HG03469 (cell line): ENCODE results near the gene SLFNL1.

Experiments used
- ATAC-seq: cut with Tn5 transposase; IDR thresholded peaks from one replicate; pipeline ENCODE4 v1.9.1; 2021; ENCODE audit warnings: mild to moderate bottlenecking, moderate library complexity, moderate number of reproducible peaks; ENCODE audit not compliant: unreplicated experiment

Gene SLFNL1

DNA sequence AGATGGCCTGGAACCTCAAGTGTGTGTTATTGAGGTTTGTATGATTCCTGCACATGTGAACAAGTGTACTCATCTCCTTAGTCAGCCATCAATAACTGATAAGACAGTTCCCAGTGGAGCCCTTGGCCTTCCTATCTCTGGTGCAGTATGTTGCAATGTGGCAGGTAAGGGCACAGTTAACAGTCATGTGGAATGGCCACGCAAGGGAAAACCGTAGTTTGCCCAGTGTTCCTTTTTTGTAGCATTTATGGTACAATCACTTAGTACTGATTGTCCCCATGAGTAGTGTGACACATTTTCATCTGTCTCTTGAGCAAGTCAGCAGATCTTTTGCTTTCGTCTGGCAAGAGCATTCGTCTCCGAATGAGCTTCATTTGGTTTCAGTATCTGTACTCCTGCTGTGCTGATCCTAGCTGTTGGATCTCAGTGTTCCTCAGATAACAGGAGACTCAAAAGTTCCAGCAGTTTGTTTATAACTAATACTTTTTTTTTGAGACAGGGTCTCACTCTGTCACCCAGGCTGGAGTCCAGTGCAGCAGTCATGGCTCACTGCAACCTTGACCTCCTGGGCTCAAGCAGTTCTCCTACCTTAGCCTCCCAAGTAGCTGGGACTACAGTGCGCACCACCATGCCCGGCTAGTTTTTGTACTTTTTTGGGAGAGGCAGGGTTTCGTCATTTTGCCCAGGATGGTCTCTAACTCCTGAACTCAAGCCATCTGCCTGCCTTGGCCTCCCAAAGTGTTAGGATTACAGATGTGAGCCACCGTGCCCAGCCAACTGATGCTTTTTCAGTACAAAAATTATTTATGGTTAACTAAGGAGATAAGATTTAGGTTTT is 33.9 kb downstream of the SLFNL1 start:
- no peak for ATAC-seq

DNA sequence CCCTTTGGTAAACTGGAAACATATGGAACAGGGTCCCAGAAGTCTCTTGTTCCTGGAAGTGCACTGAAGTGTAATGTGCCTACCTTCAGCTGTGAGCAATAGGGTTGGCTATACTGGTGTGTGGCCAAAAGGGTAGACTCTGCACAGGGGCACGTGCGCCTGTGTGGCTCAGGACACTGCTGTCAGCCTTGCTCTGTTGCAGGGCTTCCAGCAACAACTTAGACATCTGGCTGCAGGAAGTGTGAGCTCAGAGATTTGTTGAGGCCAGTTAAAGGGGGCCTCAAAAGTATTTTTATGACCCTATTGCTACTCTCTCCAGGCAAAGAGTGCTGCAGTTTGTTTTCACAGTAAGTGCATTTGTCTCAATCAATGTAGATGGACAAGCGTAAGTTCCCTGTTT is 34.6 kb downstream of the SLFNL1 start:
- no peak for ATAC-seq

DNA sequence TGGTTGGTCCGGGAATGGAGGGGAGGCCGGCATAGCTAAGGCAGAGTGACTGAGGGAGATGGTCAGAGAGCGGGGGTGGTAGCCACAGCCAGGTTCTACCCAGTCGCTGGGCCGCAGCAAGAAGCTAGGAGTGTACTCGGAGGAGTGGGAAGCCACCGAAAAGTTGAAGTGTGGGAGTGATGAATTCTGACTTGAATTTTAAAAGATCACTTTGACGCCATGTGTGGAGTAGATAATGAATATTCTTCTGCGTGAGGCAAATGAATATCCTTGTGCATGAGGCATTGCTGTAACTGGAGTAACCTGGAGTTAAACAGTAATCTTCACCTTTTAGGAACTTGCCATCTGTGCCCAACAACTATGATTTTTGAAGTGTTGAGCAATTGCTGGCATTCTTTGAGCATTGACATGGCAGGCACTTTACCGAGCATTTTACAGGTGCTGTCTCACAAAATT is 35.2 kb downstream of the SLFNL1 start:
- ATAC-seq, result no peak

DNA sequence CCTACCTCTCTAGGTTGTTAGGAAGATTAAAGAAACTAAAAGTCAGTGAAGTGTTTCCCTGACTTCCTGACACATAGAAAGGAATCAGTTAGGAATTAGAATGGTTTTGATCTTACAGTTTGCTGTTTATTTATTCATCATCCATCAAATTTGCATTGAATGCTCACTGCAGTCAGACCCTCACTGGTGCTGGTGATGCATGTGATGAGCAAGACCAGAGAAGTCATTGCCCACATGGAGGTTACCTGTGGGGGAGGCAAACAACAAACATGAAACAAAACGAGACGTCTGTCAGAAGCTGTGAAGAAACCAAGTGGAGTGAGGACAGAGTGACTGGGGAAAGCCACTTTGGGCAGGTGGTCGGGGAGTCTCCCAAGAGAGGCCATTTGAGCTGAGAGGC is 35.6 kb downstream of the SLFNL1 start:
- no peak for ATAC-seq

DNA sequence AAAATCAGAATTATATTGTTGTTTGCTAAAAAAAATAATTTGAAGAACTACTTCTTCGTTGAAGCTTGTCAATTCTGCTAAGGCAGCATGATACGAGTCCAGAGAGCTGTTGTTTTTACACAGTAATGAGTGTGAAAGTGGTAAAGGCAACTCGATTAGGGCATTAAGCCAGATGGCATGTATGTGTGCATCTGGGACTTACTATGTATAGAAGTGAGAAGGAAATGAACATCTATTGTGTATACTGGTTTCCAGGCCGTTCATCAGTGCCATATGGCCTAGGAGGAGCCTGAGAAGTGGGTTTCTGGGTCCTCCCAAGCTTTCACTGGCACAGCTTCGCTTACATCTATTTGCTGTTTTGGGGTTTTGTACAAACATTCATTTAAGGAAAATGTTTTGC is 36.4 kb downstream of the SLFNL1 start:
- no peak for ATAC-seq

DNA sequence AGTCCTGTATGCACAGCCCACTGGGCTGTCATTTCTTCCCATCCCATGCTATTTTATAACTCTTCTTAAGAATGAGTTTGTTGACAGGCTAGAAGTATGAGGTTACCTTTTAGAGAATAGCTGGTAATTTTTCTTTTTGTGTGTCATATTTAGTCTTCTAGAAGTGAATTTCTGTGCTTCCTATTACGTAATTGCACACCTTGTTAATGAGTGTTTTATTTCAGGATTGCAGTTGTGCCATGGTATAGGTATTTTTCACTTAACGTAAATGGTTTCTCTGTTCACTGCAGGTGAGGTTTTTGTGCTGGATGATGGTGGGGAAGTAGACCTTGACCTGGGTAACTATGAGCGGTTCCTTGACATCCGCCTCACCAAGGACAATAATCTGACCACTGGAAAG is 37.0 kb downstream of the SLFNL1 start:
- ATAC-seq, result no peak

DNA sequence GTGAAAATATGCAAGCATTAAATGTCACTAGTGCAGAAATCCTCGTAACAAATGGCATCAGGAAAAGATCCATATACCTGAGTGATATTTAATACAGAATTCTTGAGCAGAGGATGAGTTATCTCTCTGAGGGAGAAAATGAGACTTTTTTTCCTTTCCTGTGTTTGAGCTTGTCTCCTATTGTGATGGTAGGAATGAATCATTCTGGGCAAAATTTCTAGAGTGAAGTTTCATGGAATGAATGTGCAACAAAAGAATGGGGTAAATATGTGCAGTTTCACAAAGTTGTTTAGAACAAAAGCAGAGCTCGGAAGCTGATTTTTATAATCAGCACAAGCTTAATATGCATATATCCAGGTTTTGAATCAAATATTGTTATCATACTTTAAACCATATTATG is 37.5 kb downstream of the SLFNL1 start:
- ATAC-seq, result no peak

DNA sequence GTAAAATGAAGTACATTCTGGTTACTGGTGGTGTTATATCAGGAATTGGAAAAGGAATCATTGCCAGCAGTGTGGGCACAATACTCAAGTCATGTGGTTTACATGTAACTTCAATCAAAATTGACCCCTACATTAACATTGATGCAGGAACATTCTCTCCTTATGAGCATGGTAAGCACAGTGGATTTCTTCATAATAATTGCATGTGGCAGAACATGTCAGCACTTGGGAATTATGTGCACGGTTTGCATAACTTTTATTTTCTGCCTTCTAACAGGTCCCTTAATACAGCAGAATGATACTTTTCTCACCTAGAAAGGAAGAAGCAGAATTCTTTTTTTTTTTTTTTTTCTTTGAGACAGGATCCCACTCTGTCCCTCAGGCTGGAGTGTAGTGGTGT is 38.2 kb downstream of the SLFNL1 start:
- no peak for ATAC-seq

DNA sequence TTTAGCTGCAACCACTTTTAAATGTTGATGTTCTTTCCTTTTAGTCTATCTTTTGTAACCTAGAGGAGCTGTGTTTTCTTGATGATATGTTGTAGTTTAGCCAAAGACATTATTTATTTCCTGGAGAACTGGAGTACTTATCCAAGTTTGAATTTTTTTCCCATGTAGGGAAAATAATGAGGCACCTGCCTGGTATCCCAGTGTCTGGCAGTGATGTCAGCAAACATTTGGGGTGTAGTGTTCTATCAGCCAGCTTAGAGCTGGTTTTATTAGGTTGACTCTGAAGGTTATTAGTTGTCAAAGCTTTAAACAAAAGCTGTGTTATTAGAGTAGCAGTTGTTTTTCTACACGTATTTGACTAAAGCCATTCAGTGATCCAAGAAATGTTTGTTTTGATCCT is 38.8 kb downstream of the SLFNL1 start:
- no peak for ATAC-seq

DNA sequence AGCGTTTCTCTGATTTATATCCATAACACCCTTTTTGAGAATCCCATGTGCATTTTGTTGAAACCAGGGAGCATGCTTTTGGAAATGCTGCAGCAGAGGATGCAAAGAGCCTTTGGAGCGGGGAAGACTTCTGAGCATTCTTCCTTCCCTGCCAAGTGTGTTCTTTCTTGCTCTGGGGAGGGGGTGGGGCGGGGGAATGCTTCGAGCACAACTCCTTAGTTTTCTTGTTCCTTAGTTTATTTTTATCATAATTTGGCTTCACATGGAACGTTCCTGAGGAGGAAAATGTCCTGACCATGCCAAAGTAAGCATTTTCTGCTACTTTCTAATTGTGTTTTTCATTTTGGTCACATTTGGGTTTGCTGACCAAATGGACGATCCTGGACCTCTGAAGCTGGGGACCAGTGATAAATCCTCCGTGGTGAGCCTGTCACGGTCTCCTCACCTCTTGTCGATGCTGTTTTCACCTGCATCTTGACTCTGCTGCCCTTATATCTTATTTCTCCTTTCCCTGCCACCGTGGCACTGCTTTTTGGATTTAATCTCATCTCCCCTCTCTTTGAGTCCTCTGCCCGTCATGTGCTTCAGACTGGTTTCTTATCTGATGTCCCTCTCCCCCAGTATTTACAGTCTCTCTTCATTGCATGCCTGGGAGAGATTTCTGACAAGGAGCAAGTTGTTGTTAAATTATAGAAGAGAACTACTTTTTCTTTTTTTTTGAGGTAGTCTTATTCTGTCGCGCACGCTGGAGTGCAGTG is 39.7 kb downstream of the SLFNL1 start:
- no peak for ATAC-seq

DNA sequence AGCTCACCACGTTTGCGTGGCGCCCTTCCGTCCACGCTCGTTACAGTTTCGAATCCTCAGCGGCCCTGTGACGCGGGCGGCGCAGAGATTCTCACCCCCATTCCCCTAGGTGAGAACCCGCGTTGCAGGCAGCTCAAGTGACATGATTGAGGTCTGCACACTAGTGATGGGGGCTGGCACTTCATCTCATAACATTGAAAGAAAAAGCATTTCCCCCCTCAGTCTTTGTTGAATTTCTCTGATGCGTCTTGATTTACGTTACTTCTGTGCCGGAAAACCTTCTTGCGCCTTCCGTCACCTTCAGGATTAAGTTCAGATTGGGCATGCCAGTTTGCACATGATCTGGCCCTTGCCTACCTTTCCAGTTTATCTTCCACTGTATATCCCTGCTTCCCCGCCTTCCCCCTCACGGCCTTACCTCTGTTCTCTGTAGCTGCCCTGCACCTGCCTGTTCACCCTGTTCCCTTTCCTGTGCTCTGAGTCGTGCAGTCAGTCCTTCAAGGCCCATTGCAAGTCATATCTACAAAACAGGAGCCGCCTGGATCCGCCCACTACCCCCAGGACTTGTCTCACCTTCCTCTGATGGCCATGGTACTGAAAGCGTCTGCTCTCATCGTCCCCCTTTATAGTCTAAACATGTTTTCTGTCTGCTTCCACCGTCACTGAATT is 40.9 kb downstream of the SLFNL1 start:
- ATAC-seq, result no peak

DNA sequence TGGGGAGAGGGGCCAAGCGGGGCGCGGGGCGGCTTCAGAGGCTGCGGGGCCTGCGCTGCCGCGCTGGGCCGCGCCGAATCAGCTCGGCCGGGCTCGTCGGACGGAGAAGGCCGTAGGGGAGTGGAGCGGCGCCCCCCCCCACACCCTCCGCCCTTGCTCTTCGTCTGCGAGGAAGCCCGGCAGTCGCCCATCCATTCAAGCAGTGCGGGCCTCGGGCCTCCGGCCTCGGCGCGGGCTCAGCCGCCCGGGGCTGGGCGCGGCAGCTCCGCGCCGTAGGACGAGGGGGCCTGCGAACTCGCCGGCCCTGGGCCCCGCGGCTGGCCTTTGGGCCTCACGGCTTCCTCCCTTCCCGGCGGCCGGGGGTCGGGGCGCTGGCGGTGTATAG is 41.5 kb downstream of the SLFNL1 start:
- peak; percentile 10 for ATAC-seq

DNA sequence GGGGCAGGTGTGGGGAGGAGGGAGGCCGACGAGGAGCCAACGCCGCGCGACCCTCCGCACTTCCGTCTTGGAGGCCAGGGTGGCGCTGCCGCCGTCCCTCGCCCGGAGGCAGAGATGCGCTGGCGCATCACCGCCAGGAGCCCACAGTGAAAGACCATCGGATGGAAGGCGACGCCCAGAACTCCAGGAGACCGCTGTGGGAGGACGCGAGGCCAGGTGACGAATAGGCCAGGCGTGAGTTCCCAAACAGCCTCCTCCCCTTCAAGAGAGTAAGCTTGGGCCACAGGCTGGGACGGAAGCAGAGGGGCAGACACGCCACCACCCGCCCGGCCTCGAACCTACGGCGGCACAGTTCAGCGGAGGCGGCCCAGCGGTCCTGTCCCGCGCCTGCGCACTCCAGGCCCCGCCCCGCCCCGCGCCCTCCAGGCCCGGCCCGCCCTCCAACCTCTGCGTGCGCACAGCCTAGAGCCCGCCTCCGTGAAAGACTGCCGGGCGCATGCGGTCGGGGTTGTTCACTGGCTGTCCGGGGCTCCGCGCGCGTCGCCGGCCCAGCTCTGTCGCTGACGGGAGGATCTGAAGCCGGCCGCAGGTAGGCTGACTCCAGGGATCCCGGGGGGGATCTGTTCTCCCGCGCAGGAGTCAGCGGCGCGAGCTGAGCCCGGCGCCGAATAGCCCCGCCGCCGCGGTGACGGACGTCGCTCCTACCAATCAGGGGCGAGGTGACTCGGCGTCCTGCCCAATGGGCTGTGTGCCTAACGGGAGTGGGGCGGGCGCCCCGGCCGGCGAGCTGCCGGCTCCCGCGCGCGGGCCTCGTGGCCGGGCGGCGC is 42.1 kb downstream of the SLFNL1 start, which contains the start of gene CTPS1:
Gene CTPS1 (plus strand): TSS at position 456 of the 827 bp plus-strand sequence. CDS start 3,595 bp downstream, outside the sequence.
- ATAC-seq, result peak; percentile 71

DNA sequence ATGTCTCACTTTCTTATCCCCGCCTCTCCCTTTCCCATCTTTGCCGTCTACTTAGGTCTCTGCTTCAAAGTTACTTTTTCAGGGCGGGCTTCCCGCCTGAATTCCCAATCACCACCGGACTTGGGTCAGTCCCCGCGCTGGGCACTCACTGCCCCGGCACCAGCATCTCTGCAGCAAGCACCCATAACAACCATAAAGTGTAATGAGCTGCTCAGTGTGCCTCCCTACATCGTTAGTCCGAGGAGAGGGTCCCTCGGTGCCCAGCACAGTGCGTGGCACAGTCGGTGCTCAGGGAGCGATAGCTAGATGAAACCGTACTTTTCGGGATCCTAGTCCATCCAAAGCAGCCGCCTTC is 42.7 kb downstream of the SLFNL1 start:
- no peak for ATAC-seq

DNA sequence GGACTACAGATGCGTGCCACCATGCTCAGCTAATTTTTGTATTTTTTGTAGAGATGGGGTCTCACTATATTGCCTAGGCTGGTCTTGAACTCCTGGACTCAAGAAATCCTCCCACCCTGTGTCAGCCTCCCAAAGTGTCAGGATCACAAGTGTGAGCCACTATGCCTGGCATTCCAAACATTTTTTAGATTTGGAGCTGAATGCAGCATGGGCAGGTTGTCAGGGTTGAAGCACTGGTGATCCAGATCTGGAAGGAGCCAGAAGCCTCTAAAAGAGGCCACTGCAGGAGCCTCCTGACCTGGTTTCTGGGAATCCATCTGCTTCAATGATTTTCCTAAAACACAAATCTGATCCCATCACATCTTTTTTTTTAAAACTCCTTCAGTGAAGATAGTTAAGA is 43.8 kb downstream of the SLFNL1 start:
- no peak for ATAC-seq

DNA sequence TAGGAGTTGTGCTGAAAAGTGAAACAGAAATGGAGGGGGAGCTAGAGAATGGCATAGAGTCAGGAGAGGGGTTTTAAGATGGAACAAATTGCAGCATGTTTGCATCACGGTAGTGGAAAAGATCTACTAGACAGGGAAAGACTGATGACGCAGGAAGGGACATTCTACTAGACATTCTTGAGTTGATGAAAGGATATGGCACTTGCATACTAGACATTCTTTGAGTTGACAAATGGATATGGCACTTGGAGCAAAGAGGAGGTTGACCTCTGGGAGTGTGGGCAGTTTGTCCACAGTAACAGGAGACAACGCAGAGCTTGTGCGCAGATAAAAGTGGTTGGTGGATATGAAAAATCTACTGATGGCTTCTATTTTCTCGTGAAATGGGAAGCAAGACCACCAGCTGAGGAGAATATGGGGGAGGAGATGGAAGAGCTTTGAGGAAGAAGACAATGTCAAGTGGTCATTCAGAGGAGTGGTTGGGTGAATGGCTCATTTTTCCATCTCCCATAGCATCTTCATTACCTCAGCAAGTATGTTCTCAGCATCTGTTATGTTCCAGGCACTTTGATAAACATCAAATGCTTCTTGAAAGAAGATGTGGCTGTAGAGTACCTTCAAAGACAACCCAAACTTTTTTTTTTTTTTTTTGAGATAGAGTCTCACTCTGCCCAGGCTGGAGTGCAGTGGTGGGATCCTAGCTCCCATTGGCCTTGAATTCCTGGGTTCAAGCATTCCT is 44.4 kb downstream of the SLFNL1 start:
- no peak for ATAC-seq

DNA sequence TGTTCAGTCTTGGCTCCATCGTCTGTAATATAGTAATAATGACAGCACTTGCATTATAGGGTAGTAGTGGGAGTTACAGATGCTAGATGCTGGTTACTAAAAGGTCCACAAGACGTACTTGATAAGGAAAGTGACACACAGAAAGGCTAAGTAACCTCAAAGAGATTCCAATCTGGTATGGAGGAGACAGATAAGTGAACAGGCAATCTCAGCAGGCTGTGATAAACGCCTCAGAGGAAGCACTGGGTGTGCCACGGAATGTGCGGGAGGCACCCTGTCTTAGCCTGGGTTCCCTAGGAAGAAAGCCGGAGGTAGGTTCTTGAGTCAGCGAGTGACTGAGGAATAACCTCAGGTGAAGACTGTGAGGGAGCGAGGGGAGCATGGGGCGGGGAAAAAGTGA is 46.6 kb downstream of the SLFNL1 start:
- ATAC-seq, result no peak

DNA sequence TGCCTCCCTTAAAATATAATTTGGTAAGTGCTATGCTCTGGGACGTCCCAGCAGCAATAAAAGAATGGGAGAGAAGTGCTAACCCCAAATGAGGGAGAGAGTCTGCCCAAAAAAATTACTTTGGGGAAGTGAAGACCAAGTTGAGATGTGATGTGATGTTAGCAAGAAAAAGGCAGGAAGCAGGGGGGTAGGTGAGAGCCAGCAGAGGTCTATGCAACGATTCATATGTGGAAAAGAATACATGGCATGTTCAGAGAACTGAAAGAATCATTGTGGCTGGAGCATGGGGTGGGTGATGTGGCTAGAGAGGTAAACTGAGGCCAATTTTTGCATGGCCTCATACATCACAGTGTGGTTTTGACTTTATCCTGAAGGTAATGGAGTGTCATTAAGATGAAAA is 47.6 kb downstream of the SLFNL1 start:
- ATAC-seq, result no peak

DNA sequence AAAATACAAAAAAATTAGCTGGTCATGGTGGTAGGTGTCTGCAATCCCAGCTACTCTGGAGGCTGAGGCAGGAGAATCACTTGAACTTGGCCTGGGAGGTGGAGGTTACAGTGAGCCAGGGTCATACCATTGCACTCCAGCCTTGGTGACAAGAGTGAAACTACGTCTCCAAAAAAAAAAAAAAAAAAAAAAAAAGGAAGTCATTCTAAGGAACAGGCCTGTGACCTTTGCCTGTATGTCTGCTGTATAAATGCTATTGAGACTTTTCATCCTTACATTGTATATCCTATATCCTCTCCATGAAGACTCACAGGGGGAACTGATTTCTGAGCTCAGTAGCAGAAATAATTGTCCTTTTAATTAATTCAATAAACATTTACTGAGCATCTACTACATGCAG is 49.6 kb downstream of the SLFNL1 start:
- ATAC-seq, result no peak

DNA sequence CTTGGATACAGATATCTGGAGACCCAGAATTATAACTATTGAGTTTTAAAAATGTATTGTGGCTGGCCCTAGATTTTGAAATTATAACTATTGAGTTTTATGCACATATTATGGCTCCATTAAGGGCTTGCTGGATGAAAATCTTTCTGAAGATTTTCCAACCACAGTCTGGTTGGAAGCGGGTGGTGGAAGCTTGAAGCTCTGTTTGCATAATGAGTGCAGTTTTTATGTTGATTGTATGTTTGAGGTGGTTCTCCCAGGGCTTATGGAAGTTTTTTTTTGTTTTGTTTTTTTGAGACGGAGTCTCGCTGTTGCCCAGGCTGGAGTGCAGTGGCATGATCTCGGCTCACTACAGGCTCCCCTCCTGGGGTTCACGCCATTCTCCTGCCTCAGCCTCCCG is 52.1 kb downstream of the SLFNL1 start:
- ATAC-seq, result no peak
